ENCODE measurements around the gene DLGAP5. TPM values are rescaled to one million over a fixed set of nuclear protein-coding genes. Genes with fewer than 3 reads are reported as not detected.

Gene DLGAP5
- total and polyA plus RNA-seq, 12 donors, result 0.07 to 5.1 (median 0.41) TPM; not detected in 5

DNA sequence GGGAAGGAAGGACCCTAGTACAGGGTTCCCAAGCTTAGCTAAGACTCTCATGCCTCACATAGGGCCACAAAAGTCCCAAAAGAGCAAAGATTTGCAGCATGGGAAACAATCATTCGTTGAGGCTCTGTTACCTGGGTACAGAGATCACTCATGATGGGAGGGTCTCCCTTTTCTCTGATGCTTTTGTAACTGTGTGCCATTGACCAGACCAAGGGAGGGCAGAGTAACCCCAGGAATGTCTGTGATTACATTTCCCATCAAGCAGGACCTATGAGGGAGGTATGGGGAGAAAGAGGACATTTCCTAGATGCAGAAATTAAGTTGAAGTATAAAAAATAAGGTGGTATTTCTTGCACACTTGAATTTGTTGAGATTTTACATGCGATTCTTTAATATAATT lies 16.4 kb upstream of the DLGAP5 start:
- ATAC-seq, result no peak

DNA sequence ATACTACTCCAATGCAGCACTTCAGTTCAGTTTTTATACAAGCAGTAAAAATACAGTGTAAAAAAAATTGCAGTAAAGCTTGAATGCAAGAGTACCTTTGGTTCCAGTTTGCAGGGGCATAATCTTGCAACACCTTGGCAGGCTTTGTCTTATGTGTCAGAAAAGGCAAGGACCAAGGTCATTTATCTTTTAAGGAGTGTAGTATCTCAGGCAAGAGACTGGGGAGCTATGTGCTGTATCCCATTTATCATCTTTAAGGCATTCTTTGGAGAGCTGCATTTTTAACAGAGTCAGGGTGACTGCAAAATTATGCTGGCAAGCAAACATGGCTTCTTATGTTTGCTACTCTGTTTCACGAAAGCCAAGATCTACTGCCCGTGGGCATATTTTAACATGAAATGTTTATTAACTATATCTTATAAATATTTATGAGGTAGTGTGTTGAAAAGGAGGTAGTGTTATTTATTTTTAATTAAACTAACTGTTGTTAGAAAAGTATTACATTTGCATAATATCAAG lies 14.8 kb upstream of the DLGAP5 start:
- 77 to 91% methylated on average over 2 of the region's 2 CpGs for WGBS, 2 donors
- no peaks in the 10 kb centered on the region for H3K9me3 ChIP-seq
- no peaks in the 10 kb centered on the region for H3K27me3 ChIP-seq
- no peak overlapping the region for H3K4me3 ChIP-seq
- ATAC-seq, result no peak
- TF ChIP-seq, protein P1, sequence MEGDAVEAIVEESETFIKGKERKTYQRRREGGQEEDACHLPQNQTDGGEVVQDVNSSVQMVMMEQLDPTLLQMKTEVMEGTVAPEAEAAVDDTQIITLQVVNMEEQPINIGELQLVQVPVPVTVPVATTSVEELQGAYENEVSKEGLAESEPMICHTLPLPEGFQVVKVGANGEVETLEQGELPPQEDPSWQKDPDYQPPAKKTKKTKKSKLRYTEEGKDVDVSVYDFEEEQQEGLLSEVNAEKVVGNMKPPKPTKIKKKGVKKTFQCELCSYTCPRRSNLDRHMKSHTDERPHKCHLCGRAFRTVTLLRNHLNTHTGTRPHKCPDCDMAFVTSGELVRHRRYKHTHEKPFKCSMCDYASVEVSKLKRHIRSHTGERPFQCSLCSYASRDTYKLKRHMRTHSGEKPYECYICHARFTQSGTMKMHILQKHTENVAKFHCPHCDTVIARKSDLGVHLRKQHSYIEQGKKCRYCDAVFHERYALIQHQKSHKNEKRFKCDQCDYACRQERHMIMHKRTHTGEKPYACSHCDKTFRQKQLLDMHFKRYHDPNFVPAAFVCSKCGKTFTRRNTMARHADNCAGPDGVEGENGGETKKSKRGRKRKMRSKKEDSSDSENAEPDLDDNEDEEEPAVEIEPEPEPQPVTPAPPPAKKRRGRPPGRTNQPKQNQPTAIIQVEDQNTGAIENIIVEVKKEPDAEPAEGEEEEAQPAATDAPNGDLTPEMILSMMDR (IDR thresholded peaks at IDR 0.05), result no peak
- DNase-seq, result no peak
- no peaks in the 10 kb centered on the region for H3K36me3 ChIP-seq
- no peaks in the 10 kb centered on the region for H3K4me1 ChIP-seq
- H3K27ac ChIP-seq, result no peak overlapping the region
- intact Hi-C loops (cut with DNase I), result no loop called here

More for the DNA sequence above, 16.4 kb upstream of the DLGAP5 start:
- Histone ChIP-seq H3K36me3 (no peaks in the 10 kb centered on the region), H3K4me3 (no peak overlapping the region), H3K9me3 (no peaks in the 10 kb centered on the region), H3K27ac (no peak overlapping the region), H3K4me1 (no peaks in the 10 kb centered on the region), H3K27me3 (no peaks in the 10 kb centered on the region)
- TF ChIP-seq, protein P1 (IDR thresholded peaks at IDR 0.05), result no peak
- DNase-seq, result no peak
- 83 to 91% methylated on average over 2 of the region's 2 CpGs for WGBS, 2 donors
- intact Hi-C loops (cut with DNase I), result no loop called here

DNA sequence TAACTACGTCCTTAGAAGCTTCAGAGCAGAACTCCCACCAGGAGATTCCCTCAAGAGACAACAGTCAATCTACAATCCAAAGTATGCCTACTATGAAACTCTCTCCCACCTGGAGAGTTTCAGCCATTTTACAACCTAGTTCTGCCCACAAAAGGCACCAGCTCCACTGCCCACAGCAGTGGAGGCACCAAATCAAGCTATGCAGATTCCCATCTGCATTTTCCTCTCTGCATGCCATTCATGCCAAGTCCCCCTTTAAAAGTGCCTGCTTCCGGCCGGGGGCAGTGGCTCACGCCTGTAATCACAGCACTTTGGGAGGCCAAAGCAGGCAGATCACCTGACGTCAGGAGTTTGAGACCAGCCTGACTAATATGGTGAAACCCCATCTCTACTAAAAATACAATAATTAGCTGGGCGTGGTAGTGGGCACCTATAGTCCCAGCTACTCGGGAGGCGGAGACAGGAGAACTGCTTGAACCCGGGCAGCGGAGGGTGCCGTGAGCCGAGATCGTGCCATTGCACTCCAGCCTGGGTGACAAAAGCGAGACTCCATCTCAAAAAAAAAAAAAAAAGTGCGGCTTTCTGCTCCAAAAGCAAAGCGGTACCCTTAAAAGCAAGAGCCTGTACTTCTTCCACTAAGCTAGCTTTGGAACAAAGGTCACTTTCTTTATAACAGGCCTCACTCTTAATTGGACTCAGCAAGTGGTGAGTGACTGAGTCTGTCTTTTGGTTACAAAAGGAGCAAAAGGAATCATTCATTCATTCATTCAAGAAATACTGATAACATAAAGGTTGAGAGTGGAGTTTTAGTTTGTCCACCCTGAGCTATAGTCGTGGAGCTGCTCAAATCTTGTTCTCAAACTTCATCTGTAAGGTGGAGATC lies 10.1 kb upstream of the DLGAP5 start:
- Histone ChIP-seq H3K36me3 (no peaks in the 10 kb centered on the region), H3K27ac (no peak overlapping the region), H3K4me1 (no peaks in the 10 kb centered on the region), H3K9me3 (no peaks in the 10 kb centered on the region), H3K27me3 (peaks cover 0 to 5% (median 0%) of the 10 kb centered on the region in 7 donors), H3K4me3 (no peak overlapping the region)
- no peak for ATAC-seq
- intact Hi-C loops (cut with DNase I), result no loop called here
- no peak for DNase-seq
- 86 to 94% methylated on average over 17 of the region's 17 CpGs for WGBS, 2 donors
- TF ChIP-seq, protein P1 (IDR thresholded peaks at IDR 0.05), result no peak

DNA sequence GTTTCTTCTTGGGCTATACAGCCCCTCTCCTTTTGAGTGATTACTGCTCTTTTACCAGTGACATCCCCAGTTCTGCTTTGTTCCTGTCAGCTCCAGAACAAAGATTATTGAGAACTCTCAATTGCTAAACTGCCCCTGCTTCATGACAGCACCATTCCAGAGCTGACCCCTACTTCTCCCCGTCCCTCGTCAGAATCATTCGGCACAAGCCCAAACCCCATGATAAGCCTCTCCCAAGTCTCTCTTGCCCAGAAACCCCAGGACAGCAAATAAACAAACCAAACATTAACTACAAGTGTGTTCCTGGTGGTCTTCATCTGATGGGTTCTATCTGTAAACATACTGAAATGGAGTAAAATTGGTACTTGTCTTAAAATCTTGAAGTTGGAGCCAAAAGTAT lies 9.3 kb upstream of the DLGAP5 start:
- DNase-seq, result no peak
- Histone ChIP-seq H3K4me3 (no peak overlapping the region), H3K9me3 (no peaks in the 10 kb centered on the region), H3K4me1 (no peaks in the 10 kb centered on the region), H3K27me3 (peaks cover 0 to 5% (median 0%) of the 10 kb centered on the region in 7 donors), H3K36me3 (no peaks in the 10 kb centered on the region), H3K27ac (no peak overlapping the region)
- 77 to 81% methylated on average over 3 of the region's 3 CpGs for WGBS, 2 donors
- ATAC-seq, result no peak
- intact Hi-C loops (cut with DNase I), result no loop called here
- TF ChIP-seq, protein P1 (IDR thresholded peaks at IDR 0.05), result no peak
